Gastroesophageal sphincter (tissue), 3 donors: ENCODE measurements around the gene TRIM72.

ENCODE experiments used
- POLR2A ChIP-seq, 2 donors: fragments of 450-650 bp; IDR thresholded peaks; one replicate each; pipeline ENCODE4 v1.6.1; 2017; ENCODE audit warnings: antibody characterized with exemption in 2 of 2, mild to moderate bottlenecking in 2 of 2, moderate library complexity in 1 of 2
- POLR2AphosphoS5 ChIP-seq: sonication (generic); formaldehyde crosslinking; IDR thresholded peaks from one replicate; pipeline ENCODE4 v1.6.1; 2017; ENCODE audit warnings: antibody characterized with exemption
- TF ChIP-seq, protein P1 (sequence below), 4 experiments: fragments of 200-600 bp in 2 of 4; fragments of 450-650 bp in 2 of 4; sonication (generic) in 1 of 4; IDR thresholded peaks; one replicate each; pipeline ENCODE4 v1.5.1; 2017 to 2019; ENCODE audit warnings: antibody characterized with exemption in 4 of 4, mild to moderate bottlenecking in 2 of 4, moderate library complexity in 2 of 4

GRCh38 chr16:31191697-31192428, 22.1 kb upstream of the TRIM72 start:
- TF ChIP-seq, protein P1, sequence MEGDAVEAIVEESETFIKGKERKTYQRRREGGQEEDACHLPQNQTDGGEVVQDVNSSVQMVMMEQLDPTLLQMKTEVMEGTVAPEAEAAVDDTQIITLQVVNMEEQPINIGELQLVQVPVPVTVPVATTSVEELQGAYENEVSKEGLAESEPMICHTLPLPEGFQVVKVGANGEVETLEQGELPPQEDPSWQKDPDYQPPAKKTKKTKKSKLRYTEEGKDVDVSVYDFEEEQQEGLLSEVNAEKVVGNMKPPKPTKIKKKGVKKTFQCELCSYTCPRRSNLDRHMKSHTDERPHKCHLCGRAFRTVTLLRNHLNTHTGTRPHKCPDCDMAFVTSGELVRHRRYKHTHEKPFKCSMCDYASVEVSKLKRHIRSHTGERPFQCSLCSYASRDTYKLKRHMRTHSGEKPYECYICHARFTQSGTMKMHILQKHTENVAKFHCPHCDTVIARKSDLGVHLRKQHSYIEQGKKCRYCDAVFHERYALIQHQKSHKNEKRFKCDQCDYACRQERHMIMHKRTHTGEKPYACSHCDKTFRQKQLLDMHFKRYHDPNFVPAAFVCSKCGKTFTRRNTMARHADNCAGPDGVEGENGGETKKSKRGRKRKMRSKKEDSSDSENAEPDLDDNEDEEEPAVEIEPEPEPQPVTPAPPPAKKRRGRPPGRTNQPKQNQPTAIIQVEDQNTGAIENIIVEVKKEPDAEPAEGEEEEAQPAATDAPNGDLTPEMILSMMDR (IDR thresholded peaks at IDR 0.05): no peak
- TF ChIP-seq POLR2AphosphoS5: no peak
- TF ChIP-seq POLR2A (IDR thresholded peaks at IDR 0.05): no peak
